A549 (cell line): ENCODE data around the gene CD70. TPM values are rescaled to one million over a fixed set of nuclear protein-coding genes. Genes with fewer than 3 reads are reported as not detected.

Experiments used
- ATAC-seq, 2 experiments: fragments of 200-7000 bp in 1 of 2; fragments of >200 bp in 1 of 2; cut with Nextera tagmentation in 1 of 2; cut with Tn5 transposase in 1 of 2; 3 replicates each; pipeline versions ENCODE4 v1.8.0 to v1.9.1; 2018 to 2020; ENCODE audit warnings: mild to moderate bottlenecking in 1 of 2, moderate library complexity in 1 of 2
- CTCF ChIA-PET: fragments of 300-600 bp; sonication (Branson Sonifier 250); formaldehyde crosslinking; extraction: SDS; loops from one replicate; lab custom pipeline; 2021; ENCODE audit warnings: antibody characterized with exemption, inconsistent platforms; lab: Yijun Ruan, JAX
- POLR2A ChIA-PET: fragments of 350-600 bp; formaldehyde crosslinking; extraction: SDS; loops from one replicate; lab custom pipeline; 2021; ENCODE audit warnings: antibody characterized with exemption, inconsistent platforms; lab: Yijun Ruan, JAX
- DNase-seq, 2 experiments: peaks; one replicate each; pipeline versions ENCODE4 v3.0.0 to v3.0.0-alpha.2; 2011 to 2016; ENCODE audit warnings: low read depth in 1 of 2, low spot score in 1 of 2
- FAIRE-seq: peaks from 2 replicates; lab custom pipeline; 2011; peaks lifted over from hg19 to GRCh38; lab: Jason Lieb, UNC
- H3K27ac ChIP-seq, 2 experiments: fragments of >200 bp; sonication (Bioruptor Twin); formaldehyde crosslinking; 3 replicates each; pipeline ENCODE4 v1.5.1; 2016 to 2017
- H3K4me1 ChIP-seq: fragments of >200 bp; sonication (Bioruptor Twin); formaldehyde crosslinking; 3 replicates; pipeline ENCODE4 v1.6.1; 2016
- H3K4me2 ChIP-seq: fragments of >200 bp; sonication (Bioruptor Twin); formaldehyde crosslinking; 3 replicates; pipeline ENCODE4 v1.6.1; 2016
- H3K4me3 ChIP-seq: fragments of >200 bp; sonication (Bioruptor Twin); formaldehyde crosslinking; 3 replicates; pipeline ENCODE4 v1.5.1; 2016
- H3K9me3 ChIP-seq: fragments of >200 bp; sonication (Bioruptor Twin); formaldehyde crosslinking; 3 replicates; pipeline ENCODE4 v1.6.1; 2016
- BHLHE40 ChIP-seq: IDR thresholded peaks from 2 replicates; pipeline ENCODE4 v1.6.1; 2012; ENCODE audit warnings: low read depth, low read length, inconsistent platforms
- EHMT2 ChIP-seq: fragments of 200-600 bp; sonication (generic); IDR thresholded peaks from 2 replicates; pipeline ENCODE4 v1.6.1; 2016; ENCODE audit warnings: antibody characterized with exemption, low read depth, mild to moderate bottlenecking, moderate library complexity
- ELK1 ChIP-seq: fragments of 150-350 bp; IDR thresholded peaks from 2 replicates; pipeline ENCODE4 v1.6.1; 2014; ENCODE audit warnings: low read depth, mild to moderate bottlenecking, low read length
- ESRRA ChIP-seq: fragments of 150-350 bp; IDR thresholded peaks from 2 replicates; pipeline ENCODE4 v1.6.1; 2014; ENCODE audit warnings: mild to moderate bottlenecking, low read length, borderline replicate concordance
- FOSB ChIP-seq: fragments of 250-450 bp; sonication (Bioruptor Pico); IDR thresholded peaks from 2 replicates; pipeline ENCODE4 v1.5.0; 2020; ENCODE audit warnings: mild to moderate bottlenecking, moderate library complexity
- FOXS1 ChIP-seq: fragments of 250-450 bp; sonication (Bioruptor Pico); IDR thresholded peaks from 2 replicates; pipeline ENCODE4 v1.5.0; 2020; ENCODE audit warnings: mild to moderate bottlenecking, moderate library complexity
- HOXA7 ChIP-seq: fragments of 250-450 bp; sonication (Bioruptor Pico); IDR thresholded peaks from 2 replicates; pipeline ENCODE4 v1.5.0; 2020; ENCODE audit warnings: mild to moderate bottlenecking, moderate library complexity
- HOXB13 ChIP-seq: fragments of 250-450 bp; sonication (Bioruptor Pico); IDR thresholded peaks from 2 replicates; pipeline ENCODE4 v1.5.0; 2020; ENCODE audit warnings: low read depth, mild to moderate bottlenecking, moderate library complexity
- KDM5A ChIP-seq: fragments of 200-600 bp; sonication (generic); IDR thresholded peaks from 2 replicates; pipeline ENCODE4 v1.6.1; 2016; ENCODE audit warnings: antibody characterized with exemption, mild to moderate bottlenecking
- MAZ ChIP-seq: fragments of 150-350 bp; IDR thresholded peaks from 2 replicates; pipeline ENCODE4 v1.6.1; 2014; ENCODE audit warnings: antibody characterized with exemption, low read depth, low read length, borderline replicate concordance
- MYC ChIP-seq: IDR thresholded peaks from 2 replicates; pipeline ENCODE4 v1.6.1; 2012; ENCODE audit warnings: mild to moderate bottlenecking, inconsistent platforms, low read length, improper control_type of control experiment, borderline replicate concordance
- PHF8 ChIP-seq: fragments of 200-600 bp; sonication (generic); IDR thresholded peaks from 2 replicates; pipeline ENCODE4 v1.6.1; 2016; ENCODE audit warnings: low read depth, mild to moderate bottlenecking, antibody characterized with exemption, moderate library complexity, borderline replicate concordance
- POLR2A ChIP-seq: IDR thresholded peaks from 2 replicates; pipeline ENCODE4 v1.6.1; 2012; ENCODE audit warnings: mild to moderate bottlenecking, low read length
- RARB ChIP-seq: fragments of 250-450 bp; sonication (Bioruptor Pico); IDR thresholded peaks from 2 replicates; pipeline ENCODE4 v1.8.0; 2021; ENCODE audit warnings: mild to moderate bottlenecking, moderate library complexity
- RCOR1 ChIP-seq: fragments of 150-350 bp; IDR thresholded peaks from 2 replicates; pipeline ENCODE4 v1.6.1; 2014; ENCODE audit warnings: antibody characterized with exemption, low read length, low read depth
- RNF2 ChIP-seq: fragments of 200-600 bp; sonication (generic); IDR thresholded peaks from 2 replicates; pipeline ENCODE4 v1.6.1; 2016; ENCODE audit warnings: low read depth, mild to moderate bottlenecking, antibody characterized with exemption, moderate library complexity, borderline replicate concordance
- SMC3 ChIP-seq: fragments of >200 bp; sonication (Bioruptor Twin); formaldehyde crosslinking; IDR thresholded peaks from 3 replicates; pipeline ENCODE4 v1.6.1; 2018; ENCODE audit warnings: inconsistent platforms
- SREBF2 ChIP-seq: fragments of 450-650 bp; IDR thresholded peaks from 2 replicates; pipeline ENCODE4 v1.6.1; 2014; ENCODE audit warnings: mild to moderate bottlenecking, moderate library complexity
- ZSCAN20 ChIP-seq: fragments of 250-450 bp; sonication (Bioruptor Pico); IDR thresholded peaks from 2 replicates; pipeline ENCODE4 v1.8.0; 2022; ENCODE audit warnings: mild to moderate bottlenecking, moderate library complexity
- WGBS: methylation state at CpG from one replicate; pipeline ENCODE4 v1.1.6; 2017; ENCODE audit errors: missing lambda C conversion rate; 5-methylcytosine and 5-hydroxymethylcytosine counted together
- polyA plus RNA-seq, 4 experiments: library from polyadenylated mRNA; depleted of rRNA in 3 of 4; stranded (reverse); fragments of >200 nt; fragmentation: RNase III in 1 of 4; extraction: RNeasy Plus Mini Kit Qiagen cat#74134 plus additional on column Dnase treatment in 1 of 4; gene quantifications; 2 replicates in 3 of 4; 3 replicates in 1 of 4; pipeline ENCODE4 v1.2.3, GENCODE V29; 2011 to 2017
- TF ChIP-seq, protein P1 (sequence below): fragments of >200 bp; sonication (Bioruptor Twin); formaldehyde crosslinking; IDR thresholded peaks from 3 replicates; pipeline ENCODE4 v1.5.1; 2016

CD70 gene
- polyA plus RNA-seq, 2 of the 4 experiments (the other 2 are of a cell fraction) = 7.7 to 35.7 TPM

- ChIA-PET CTCF (no interaction called here), POLR2A (no interaction called here)
- H3K4me3 ChIP-seq = peak overlapping the region; percentile 51
- 79% methylated on average over 16 of the region's 16 CpGs for WGBS
- ATAC-seq (no peak), FAIRE-seq (no peak), DNase-seq (no peak)
- H3K4me1 ChIP-seq = peaks cover 4% of the 10 kb centered on the region; the same call in 2 of the 3 replicates
- H3K27ac ChIP-seq = peak overlapping the region; percentile 62 to 87; a peak in 3 of 6 replicates
- H3K9me3 ChIP-seq = no peaks in the 10 kb centered on the region
- TF ChIP-seq, protein P1, sequence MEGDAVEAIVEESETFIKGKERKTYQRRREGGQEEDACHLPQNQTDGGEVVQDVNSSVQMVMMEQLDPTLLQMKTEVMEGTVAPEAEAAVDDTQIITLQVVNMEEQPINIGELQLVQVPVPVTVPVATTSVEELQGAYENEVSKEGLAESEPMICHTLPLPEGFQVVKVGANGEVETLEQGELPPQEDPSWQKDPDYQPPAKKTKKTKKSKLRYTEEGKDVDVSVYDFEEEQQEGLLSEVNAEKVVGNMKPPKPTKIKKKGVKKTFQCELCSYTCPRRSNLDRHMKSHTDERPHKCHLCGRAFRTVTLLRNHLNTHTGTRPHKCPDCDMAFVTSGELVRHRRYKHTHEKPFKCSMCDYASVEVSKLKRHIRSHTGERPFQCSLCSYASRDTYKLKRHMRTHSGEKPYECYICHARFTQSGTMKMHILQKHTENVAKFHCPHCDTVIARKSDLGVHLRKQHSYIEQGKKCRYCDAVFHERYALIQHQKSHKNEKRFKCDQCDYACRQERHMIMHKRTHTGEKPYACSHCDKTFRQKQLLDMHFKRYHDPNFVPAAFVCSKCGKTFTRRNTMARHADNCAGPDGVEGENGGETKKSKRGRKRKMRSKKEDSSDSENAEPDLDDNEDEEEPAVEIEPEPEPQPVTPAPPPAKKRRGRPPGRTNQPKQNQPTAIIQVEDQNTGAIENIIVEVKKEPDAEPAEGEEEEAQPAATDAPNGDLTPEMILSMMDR = no peak
- peak overlapping the region; percentile 94 for H3K4me2 ChIP-seq
Observed at GRCh38 chr19:6589711-6590257, 1.2 kb downstream of the CD70 start.

DNA sequence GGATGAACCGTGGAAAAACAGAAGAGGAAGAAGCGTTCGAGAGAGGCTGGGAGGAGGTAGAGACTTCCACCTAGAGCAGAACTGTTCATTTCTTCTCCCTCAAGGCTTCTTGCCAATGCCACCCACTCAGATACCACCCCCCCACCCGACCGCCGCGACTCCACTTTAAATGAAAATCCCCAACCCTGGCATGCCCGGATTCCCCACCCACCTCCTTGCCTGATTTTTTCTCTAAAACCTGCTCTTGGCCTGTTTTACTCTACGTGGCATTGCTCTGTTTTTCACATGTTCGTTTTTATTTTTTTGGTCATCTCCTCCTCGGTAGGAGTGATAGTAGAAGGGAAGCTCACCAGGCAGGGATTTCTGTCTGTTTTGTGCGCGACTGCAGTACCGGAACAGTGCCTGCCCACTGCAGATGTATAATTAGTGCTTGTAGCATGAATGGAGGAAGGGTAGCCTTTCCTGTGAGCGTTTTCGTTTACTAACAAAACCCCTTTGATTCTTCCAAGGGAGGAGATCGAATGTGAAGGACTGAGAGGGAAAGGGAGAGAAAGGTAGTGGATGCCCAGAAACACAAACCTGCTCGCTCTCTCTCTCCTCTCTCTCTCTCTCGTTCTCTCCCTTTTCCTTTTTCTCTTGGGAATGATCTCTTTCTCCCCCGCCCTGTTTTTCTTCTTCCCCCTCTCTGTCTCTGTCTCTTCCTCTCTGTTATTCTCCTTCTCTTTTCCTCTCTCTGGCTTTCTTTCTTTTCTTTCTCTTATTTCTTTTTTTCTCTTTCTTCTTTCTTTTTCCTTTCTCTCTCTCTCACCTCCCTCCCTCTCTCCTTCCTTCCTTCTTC, 2.2 kb downstream of the CD70 start:
- Histone ChIP-seq H3K4me2 (peak overlapping the region; percentile 25; the same call in 1 of the 3 replicates), H3K4me1 (peaks cover 4% of the 10 kb centered on the region; the same call in 2 of the 3 replicates), H3K27ac (peak overlapping the region in 1 of 2 experiments; percentile 32; a peak in 1 of 6 replicates), H3K9me3 (no peaks in the 10 kb centered on the region), H3K4me3 (no peak overlapping the region)
- 74% methylated on average over 20 of the region's 20 CpGs for WGBS
- DNase-seq (no peak), FAIRE-seq (no peak), ATAC-seq (no peak)
- TF ChIP-seq KDM5A (no peak), POLR2A (no peak), EHMT2 (no peak), RARB (CRISPR knock-in tag) (no peak), MAZ (no peak), MYC (no peak), ELK1 (no peak), SMC3 (no peak), HOXA7 (no peak), HOXB13 (CRISPR knock-in tag) (no peak)
- ChIA-PET CTCF (no interaction called here), POLR2A (no interaction called here)

- no peak for DNase-seq
Observed at GRCh38 chr19:6587998-6588507, 2.9 kb downstream of the CD70 start.

More at GRCh38 chr19:6587998-6588507, 2.9 kb downstream of the CD70 start:
- no peak overlapping the region for H3K4me2 ChIP-seq
- WGBS = 88% methylated on average over 8 of the region's 9 CpGs
- no peaks in the 10 kb centered on the region for H3K9me3 ChIP-seq
- H3K4me1 ChIP-seq = peaks cover 4% of the 10 kb centered on the region; the same call in 2 of the 3 replicates
- ChIA-PET POLR2A (no interaction called here), CTCF (interaction anchor here (1.2 kb wide), 1 partner anchor 45 kb away, joined by 4 read pairs; no protein-coding TSS in a partner anchor)
- TF ChIP-seq HOXB13 (CRISPR knock-in tag) = no peak
- TF ChIP-seq RNF2 = no peak
- no peak for TF ChIP-seq ELK1
- no peak for TF ChIP-seq SREBF2
- TF ChIP-seq PHF8 = no peak
- no peak for TF ChIP-seq RCOR1
- no peak for TF ChIP-seq ZSCAN20 (CRISPR knock-in tag)
- no peak for TF ChIP-seq ESRRA
- no peak for TF ChIP-seq FOXS1 (CRISPR knock-in tag)
- no peak for TF ChIP-seq FOSB (CRISPR knock-in tag)
- TF ChIP-seq BHLHE40 = no peak
- H3K27ac ChIP-seq = no peak overlapping the region
- no peak for FAIRE-seq
- ATAC-seq = no peak
- H3K4me3 ChIP-seq = no peak overlapping the region
